ENCODE results near the gene ATP2C2.
A peak's percentile ranks its signal among the peaks of the same experiment; 100 is the strongest.

The ATP2C2 gene

GRCh38 chr16:84500531-84500930, 132.2 kb downstream of the ATP2C2 start:
- TF ChIP-seq CTCF (IDR thresholded peaks at IDR 0.05; ENCODE audit: low read length, missing control alignments) = no peak
- DNase-seq (ENCODE audit: low read depth) = no peak
- H3K4me3 ChIP-seq (replicated peaks; ENCODE audit: low read depth, low read length) = no peak overlapping the region

DNA sequence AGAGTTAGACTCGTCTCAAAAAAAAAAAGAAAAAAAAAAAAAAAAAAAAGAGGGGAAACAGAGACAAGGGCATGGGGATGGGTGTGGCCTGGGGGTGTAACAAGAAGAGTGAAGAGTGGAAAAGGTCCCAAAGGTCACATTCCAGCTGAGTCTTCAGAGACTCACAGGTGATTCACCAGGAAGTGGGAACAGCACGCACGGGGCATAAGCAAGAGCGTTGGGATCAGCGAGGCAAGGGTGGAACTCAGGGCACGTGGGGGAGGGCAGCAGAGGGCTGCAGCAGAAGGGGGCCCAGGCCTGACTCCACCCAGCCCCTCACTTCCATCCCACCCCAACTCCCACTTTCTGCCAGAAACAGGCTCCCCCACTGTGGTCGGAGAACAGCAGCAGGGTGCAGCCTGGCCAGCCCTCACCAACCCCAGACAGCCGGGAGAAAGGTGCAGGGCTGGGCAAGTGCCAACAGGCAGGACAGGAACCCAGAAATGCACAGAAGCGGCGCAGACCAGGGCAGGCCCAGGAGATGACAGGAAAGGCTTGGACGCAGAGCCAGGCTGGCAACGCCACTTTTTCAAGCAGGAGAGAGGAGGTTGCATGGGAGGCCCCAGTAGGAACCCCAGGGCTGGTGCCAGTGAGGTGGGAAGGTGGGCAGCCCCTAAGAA, 132.9 kb downstream of the ATP2C2 start:
- DNase-seq (ENCODE audit: low read depth) = no peak
- H3K4me3 ChIP-seq (replicated peaks; ENCODE audit: low read depth, low read length) = no peak overlapping the region
- TF ChIP-seq CTCF (IDR thresholded peaks at IDR 0.05; ENCODE audit: low read length, missing control alignments) = no peak

DNA sequence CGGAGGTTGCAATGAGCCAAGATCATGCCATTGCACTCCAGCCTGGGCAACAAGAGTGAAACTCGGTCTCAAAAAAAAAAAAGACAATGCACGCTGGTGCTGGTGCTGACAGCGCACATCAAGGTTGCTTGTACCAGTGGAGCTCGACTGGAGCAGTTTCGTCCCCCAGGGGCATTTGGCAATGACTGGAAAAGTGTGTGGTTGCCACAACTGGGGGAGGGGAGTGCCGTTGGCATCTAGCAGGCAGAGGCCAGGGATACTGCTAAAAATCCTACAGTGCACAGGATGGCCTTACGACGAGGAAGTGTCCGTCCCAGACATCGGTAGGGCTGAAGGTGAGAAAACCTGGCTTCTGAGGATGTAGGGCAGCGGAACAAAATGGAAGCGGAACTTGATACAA, 133.7 kb downstream of the ATP2C2 start:
- no peak for TF ChIP-seq CTCF (IDR thresholded peaks at IDR 0.05; ENCODE audit: low read length, missing control alignments)
- DNase-seq (ENCODE audit: low read depth) = no peak
- H3K4me3 ChIP-seq (replicated peaks; ENCODE audit: low read depth, low read length) = no peak overlapping the region

- no peak for TF ChIP-seq CTCF (IDR thresholded peaks at IDR 0.05; ENCODE audit: low read length, missing control alignments)
- no peak overlapping the region for H3K4me3 ChIP-seq (replicated peaks; ENCODE audit: low read depth, low read length)
- no peak for DNase-seq (ENCODE audit: low read depth)
Observed at GRCh38 chr16:84502581-84502980, 134.2 kb downstream of the ATP2C2 start.

DNA sequence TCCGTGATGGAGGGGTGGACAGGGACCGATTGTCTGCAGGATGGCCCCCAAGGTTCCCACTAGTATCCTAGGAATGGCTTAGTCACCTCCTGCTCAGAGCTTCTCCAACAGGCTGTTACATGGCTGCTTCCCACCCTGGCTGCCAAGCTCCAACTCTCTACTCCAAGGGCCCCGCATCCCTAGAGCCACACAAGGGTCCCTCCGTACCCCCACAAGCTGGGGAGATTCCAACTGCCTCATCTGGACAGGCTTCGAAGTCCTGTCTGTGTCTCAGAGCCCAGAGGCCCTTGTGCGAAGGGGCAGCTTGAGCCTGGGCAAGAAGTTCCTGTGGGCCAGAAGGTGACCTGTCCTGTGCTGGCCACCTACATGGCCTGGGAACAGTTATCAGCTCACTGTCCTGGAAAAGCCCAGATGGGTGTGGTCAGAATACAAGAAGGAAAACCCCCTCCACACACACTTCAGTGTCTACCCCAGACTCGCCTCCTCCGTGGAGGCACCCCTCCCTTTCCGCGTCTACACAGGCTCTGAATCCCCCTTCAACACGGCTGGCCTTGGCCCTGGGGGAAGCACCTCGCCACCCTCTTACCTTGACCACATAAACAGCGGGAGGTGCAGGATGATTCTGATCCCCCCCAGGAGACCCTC, 135.5 kb downstream of the ATP2C2 start:
- no peak for TF ChIP-seq CTCF (IDR thresholded peaks at IDR 0.05; ENCODE audit: low read length, missing control alignments)
- peak overlapping the region; percentile 94 for H3K4me3 ChIP-seq (replicated peaks; ENCODE audit: low read depth, low read length)
- no peak for DNase-seq (ENCODE audit: low read depth)

DNA sequence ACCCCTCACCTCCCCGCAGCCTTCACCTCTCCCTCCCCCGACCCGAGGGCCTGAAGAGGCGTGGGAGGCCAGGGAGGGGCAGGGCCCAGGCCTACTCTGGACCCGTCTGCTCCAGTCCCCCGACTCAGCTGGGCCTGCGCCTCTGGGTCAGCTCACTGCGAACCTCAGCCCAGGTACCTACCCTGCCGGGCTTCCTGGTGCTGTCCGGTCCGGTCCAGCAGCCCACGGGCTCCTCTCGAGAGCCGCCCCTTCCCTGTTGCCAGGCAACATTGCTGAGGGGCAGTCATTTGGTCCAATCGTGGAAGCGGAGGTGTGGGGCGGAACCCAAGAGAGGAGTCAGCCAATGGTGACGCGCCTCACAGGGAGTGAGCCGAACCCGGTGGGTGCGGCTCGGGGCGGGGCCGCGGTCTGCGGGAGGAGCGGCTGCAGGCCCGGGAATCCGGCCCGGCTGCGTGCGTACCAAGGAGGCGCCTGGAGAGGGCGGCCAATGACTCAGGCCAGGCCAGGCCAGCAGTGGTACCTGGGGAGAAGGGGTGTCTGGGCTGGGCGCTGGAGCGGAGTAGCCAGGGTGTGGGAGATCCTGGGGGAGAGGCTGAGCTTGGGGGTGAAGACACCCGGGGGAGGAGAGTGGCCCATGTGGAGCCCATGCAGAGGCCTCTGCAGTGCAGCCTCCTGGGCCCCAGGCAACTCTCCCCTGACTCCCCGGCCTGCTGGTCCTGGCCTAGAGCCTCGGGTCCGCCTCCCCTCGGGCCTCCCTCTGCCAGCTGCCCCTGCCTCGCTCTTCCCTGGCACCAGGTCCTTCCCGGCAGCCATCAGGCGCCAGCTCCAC, 136.3 kb downstream of the ATP2C2 start, which contains the start of gene MEAK7:
Gene MEAK7, minus strand, starts transcription at position 240 of the 829 bp plus-strand sequence. CDS start 6,573 bp downstream, outside the sequence.
- peak; percentile 98 for DNase-seq (ENCODE audit: low read depth)
- TF ChIP-seq CTCF (IDR thresholded peaks at IDR 0.05; ENCODE audit: low read length, missing control alignments) = no peak
- H3K4me3 ChIP-seq (replicated peaks; ENCODE audit: low read depth, low read length) = peak within 1 kb of the TSS; percentile 94

Data from fibroblast of pulmonary artery (primary cell).